PC-3 (cell line): ENCODE measurements around the gene AGBL1. TPM values are rescaled to one million over a fixed set of nuclear protein-coding genes. Genes with fewer than 3 reads are reported as not detected.

ENCODE experiments used
- ATAC-seq: fragments of 200-7000 bp; cut with Tn5 transposase; 2 replicates; pipeline ENCODE4 v1.9.1; 2020; ENCODE audit warnings: mild to moderate bottlenecking, moderate library complexity
- BruUV-seq: library from RNA; stranded (reverse); fragments of 400-500 nt; replicated peaks from 2 replicates; lab custom pipeline; 2021; lab: Mats Ljungman, UMichigan
- CTCF ChIA-PET: fragments of 300-600 bp; sonication (Branson Sonifier 250); formaldehyde crosslinking; loops from one replicate; lab custom pipeline; 2022; ENCODE audit warnings: antibody characterized with exemption; lab: Charles Lee
- POLR2A ChIA-PET: fragments of 300-600 bp; sonication (Branson Sonifier 250); formaldehyde crosslinking; loops from one replicate; lab custom pipeline; 2022; ENCODE audit warnings: antibody characterized with exemption; ENCODE audit not compliant: unreplicated experiment; lab: Charles Lee
- DNase-seq: peaks from one replicate; pipeline ENCODE4 v3.0.0-alpha.2; 2015
- H2AFZ ChIP-seq: fragments of 300-600 bp; sonication (generic); 2 replicates; pipeline ENCODE4 v1.6.0; 2016; ENCODE audit warnings: antibody characterized with exemption, low read length
- H3F3A ChIP-seq: fragments of 300-600 bp; sonication (generic); one replicate; pipeline ENCODE4 v1.6.0; 2017; ENCODE audit warnings: antibody characterized with exemption, low read length, control low read depth, mild to moderate bottlenecking; ENCODE audit not compliant: unreplicated experiment
- H3K27ac ChIP-seq: fragments of 300-600 bp; sonication (generic); 2 replicates; pipeline ENCODE4 v1.5.1; 2016; ENCODE audit warnings: mild to moderate bottlenecking, low read length
- H3K27me3 ChIP-seq: fragments of 300-600 bp; sonication (generic); 2 replicates; pipeline ENCODE4 v1.6.1; 2016; ENCODE audit warnings: low read length, mixed read lengths
- H3K36me3 ChIP-seq: fragments of 300-600 bp; sonication (generic); 2 replicates; pipeline ENCODE4 v1.6.1; 2016; ENCODE audit warnings: low read depth, mixed run types, low read length, mixed read lengths
- H3K4me1 ChIP-seq: fragments of 300-600 bp; sonication (generic); 2 replicates; pipeline ENCODE4 v1.5.1; 2016; ENCODE audit warnings: low read length; ENCODE audit not compliant: insufficient read depth
- H3K4me2 ChIP-seq: fragments of 300-600 bp; sonication (generic); 2 replicates; pipeline ENCODE4 v1.6.0; 2016; ENCODE audit warnings: low read length
- H3K4me3 ChIP-seq: fragments of 300-600 bp; sonication (generic); 2 replicates; pipeline ENCODE4 v1.5.1; 2016; ENCODE audit warnings: mild to moderate bottlenecking, low read length, mixed read lengths
- H3K79me2 ChIP-seq: fragments of 300-600 bp; sonication (generic); 2 replicates; pipeline ENCODE4 v1.6.1; 2017; ENCODE audit warnings: low read length, mixed read lengths
- H3K9ac ChIP-seq: fragments of 300-600 bp; sonication (generic); 2 replicates; pipeline ENCODE4 v1.6.0; 2016; ENCODE audit warnings: mild to moderate bottlenecking, low read length
- H3K9me2 ChIP-seq: fragments of 300-600 bp; sonication (generic); replicated peaks from 2 replicates; pipeline ENCODE4 v1.6.1; 2016; ENCODE audit warnings: mixed run types, low read length, mixed read lengths
- H3K9me3 ChIP-seq: fragments of 300-600 bp; sonication (generic); 2 replicates; pipeline ENCODE4 v1.6.1; 2016; ENCODE audit warnings: low read length, mixed read lengths
- H4K20me1 ChIP-seq: fragments of 300-600 bp; sonication (generic); 2 replicates; pipeline ENCODE4 v1.6.1; 2016; ENCODE audit warnings: low read length, mixed read lengths
- EZH2 ChIP-seq: fragments of 300-600 bp; sonication (generic); IDR thresholded peaks from one replicate; pipeline ENCODE4 v1.6.1; 2017; ENCODE audit warnings: antibody characterized with exemption, mild to moderate bottlenecking, low read length; ENCODE audit not compliant: unreplicated experiment
- EZH2phosphoT487 ChIP-seq: fragments of 300-600 bp; sonication (generic); IDR thresholded peaks from 2 replicates; pipeline ENCODE4 v1.6.1; 2018; ENCODE audit warnings: mild to moderate bottlenecking, antibody characterized with exemption, low read length, borderline replicate concordance
- intact Hi-C: fragments of 100-400 bp; cut with micrococcal nuclease; formaldehyde crosslinking; loops from 2 replicates; pipeline ENCODE4 v1.9.0; 2023
- total RNA-seq: library from RNA; depleted of rRNA; stranded (reverse); fragments of >200 nt; gene quantifications from 2 replicates; pipeline ENCODE4 v1.2.3, GENCODE V29; 2014
- TF ChIP-seq, protein P1 (sequence below): fragments of 300-600 bp; sonication (generic); conservative IDR thresholded peaks from 2 replicates; pipeline ENCODE4 v1.5.1; 2017; ENCODE audit warnings: antibody characterized with exemption, low read depth, mild to moderate bottlenecking, low read length

The AGBL1 gene
- total RNA-seq, 1 experiment from 2014 or later = not detected

DNA sequence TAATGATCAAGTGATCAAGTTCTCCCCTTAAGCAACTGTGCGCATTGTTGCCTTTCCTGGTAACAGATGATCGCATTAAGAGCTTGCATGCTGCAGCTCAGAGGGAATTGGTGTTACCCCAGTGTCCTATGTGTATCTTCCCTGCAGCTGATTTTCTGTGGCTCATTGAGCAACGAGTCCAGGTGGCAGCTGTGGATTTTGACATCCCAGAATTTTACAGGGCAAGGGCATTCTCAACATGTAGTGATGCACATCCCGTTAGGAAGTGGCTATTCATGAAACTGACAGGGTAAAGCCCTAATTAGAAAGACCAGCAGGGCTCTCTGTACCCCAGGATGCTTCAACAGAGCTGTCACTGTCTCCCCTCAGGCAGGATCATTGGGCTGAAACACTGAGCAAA, 232.8 kb downstream of the AGBL1 start:
- H3K79me2 ChIP-seq = no peaks in the 10 kb centered on the region
- intact Hi-C loops = no loop called here
- peaks cover 11% of the 10 kb centered on the region; the same call in 1 of the 2 replicates for H3K9me3 ChIP-seq
- no peaks in the 10 kb centered on the region for H3F3A ChIP-seq
- no peak overlapping the region for H2AFZ ChIP-seq
- no TSS peak for BruUV-seq
- no peaks in the 10 kb centered on the region for H4K20me1 ChIP-seq
- ChIA-PET CTCF (no interaction called here), POLR2A (no interaction called here)
- no peaks in the 10 kb centered on the region for H3K4me1 ChIP-seq
- no peak overlapping the region for H3K4me3 ChIP-seq
- H3K27me3 ChIP-seq = no peaks in the 10 kb centered on the region
- no peak for TF ChIP-seq EZH2
- TF ChIP-seq, protein P1, sequence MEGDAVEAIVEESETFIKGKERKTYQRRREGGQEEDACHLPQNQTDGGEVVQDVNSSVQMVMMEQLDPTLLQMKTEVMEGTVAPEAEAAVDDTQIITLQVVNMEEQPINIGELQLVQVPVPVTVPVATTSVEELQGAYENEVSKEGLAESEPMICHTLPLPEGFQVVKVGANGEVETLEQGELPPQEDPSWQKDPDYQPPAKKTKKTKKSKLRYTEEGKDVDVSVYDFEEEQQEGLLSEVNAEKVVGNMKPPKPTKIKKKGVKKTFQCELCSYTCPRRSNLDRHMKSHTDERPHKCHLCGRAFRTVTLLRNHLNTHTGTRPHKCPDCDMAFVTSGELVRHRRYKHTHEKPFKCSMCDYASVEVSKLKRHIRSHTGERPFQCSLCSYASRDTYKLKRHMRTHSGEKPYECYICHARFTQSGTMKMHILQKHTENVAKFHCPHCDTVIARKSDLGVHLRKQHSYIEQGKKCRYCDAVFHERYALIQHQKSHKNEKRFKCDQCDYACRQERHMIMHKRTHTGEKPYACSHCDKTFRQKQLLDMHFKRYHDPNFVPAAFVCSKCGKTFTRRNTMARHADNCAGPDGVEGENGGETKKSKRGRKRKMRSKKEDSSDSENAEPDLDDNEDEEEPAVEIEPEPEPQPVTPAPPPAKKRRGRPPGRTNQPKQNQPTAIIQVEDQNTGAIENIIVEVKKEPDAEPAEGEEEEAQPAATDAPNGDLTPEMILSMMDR = no peak
- no peak for TF ChIP-seq EZH2phosphoT487
- H3K9me2 ChIP-seq = no peaks in the 10 kb centered on the region
- no peak overlapping the region for H3K4me2 ChIP-seq
- DNase-seq (no peak), ATAC-seq (no peak)
- no peak overlapping the region for H3K27ac ChIP-seq
- no peaks in the 10 kb centered on the region for H3K36me3 ChIP-seq
- no peak overlapping the region for H3K9ac ChIP-seq

DNA sequence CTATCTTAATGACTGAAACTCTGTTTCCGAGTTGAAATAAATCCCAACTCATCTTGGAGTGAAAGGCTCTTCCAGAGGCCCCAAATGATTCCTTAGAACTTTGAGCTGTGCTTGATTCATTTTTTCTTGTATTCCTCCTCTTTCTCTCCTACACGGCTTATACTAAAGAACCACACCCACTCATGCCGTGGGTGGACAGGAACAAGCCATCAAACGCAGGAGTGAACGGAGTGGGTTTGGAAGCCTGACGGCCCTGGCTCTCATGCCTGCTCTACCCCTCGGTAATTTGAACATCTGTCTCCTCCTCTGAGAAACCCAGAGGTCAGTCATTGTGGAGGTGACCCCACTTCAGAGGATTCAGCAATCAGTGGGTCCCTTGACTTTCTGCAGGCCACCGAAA, 236.5 kb downstream of the AGBL1 start:
- H3K9me2 ChIP-seq = no peaks in the 10 kb centered on the region
- intact Hi-C loops = no loop called here
- peaks cover 7% of the 10 kb centered on the region; the same call in 1 of the 2 replicates for H3K9me3 ChIP-seq
- H3K36me3 ChIP-seq = no peaks in the 10 kb centered on the region
- no peak overlapping the region for H3K27ac ChIP-seq
- ChIA-PET CTCF (no interaction called here), POLR2A (no interaction called here)
- H3K27me3 ChIP-seq = no peaks in the 10 kb centered on the region
- H3K9ac ChIP-seq = no peak overlapping the region
- H3F3A ChIP-seq = no peaks in the 10 kb centered on the region
- no peaks in the 10 kb centered on the region for H3K4me1 ChIP-seq
- H3K79me2 ChIP-seq = no peaks in the 10 kb centered on the region
- DNase-seq (no peak), ATAC-seq (no peak)
- no peak overlapping the region for H3K4me2 ChIP-seq
- H2AFZ ChIP-seq = no peak overlapping the region
- H4K20me1 ChIP-seq = no peaks in the 10 kb centered on the region
- no peak for TF ChIP-seq EZH2
- H3K4me3 ChIP-seq = no peak overlapping the region
- no TSS peak for BruUV-seq

DNA sequence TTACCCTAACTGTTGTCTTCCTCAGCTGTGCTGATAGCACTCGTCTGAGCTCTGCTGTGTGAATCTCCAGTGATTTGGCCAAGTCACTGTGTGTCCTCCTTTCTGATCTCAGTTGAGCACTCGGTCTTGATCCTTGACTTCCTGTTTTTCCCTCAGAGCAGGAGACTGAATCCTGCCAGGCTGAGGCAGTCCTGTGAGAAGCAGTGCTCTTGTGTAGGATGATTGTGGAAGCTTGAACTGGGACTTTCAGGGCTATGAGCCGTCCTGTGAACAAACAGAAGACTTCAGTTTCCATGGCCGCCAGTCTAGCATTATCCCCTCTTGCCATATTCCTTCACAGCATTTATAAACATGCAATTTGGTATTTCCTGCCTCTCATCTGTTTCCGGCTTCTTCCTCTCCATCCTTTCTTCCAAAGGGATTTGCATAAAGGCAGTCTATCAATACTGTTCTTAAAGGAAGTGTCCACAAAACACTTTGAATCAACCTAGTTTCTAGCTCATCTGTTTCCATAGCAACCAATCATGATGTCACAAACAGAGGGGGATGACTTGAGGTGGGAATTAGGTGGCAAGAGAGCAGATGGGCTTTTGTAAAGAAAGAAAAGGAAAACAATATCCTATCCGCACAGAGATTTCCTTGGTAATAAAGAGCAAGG, 237.2 kb downstream of the AGBL1 start:
- H3K4me1 ChIP-seq = no peaks in the 10 kb centered on the region
- no peak overlapping the region for H3K27ac ChIP-seq
- H3K9me3 ChIP-seq = peaks cover 7% of the 10 kb centered on the region; the same call in 1 of the 2 replicates
- ATAC-seq (no peak), DNase-seq (no peak)
- BruUV-seq = no TSS peak
- H3K79me2 ChIP-seq = no peaks in the 10 kb centered on the region
- CTCF ChIA-PET = no interaction called here
- TF ChIP-seq, protein P1 = no peak
- TF ChIP-seq EZH2 (no peak), EZH2phosphoT487 (no peak)
- H3K4me2 ChIP-seq = no peak overlapping the region
- no peak overlapping the region for H3K9ac ChIP-seq
- no peaks in the 10 kb centered on the region for H4K20me1 ChIP-seq
- H3K27me3 ChIP-seq = no peaks in the 10 kb centered on the region
- POLR2A ChIA-PET = no interaction called here
- H3K4me3 ChIP-seq = no peak overlapping the region
- H2AFZ ChIP-seq = no peak overlapping the region
- no peaks in the 10 kb centered on the region for H3K36me3 ChIP-seq
- intact Hi-C loops = no loop called here
- H3F3A ChIP-seq = no peaks in the 10 kb centered on the region
- no peaks in the 10 kb centered on the region for H3K9me2 ChIP-seq
